ENCODE results near the gene SHFL.

The SHFL gene

GRCh38 chr19:10132905-10133304 lies 46.8 kb downstream of the SHFL start:
- no peak for DNase-seq (ENCODE audit: low read depth in 2 of 3, low spot score in 1 of 3)

GRCh38 chr19:10133596-10133995 lies 47.5 kb downstream of the SHFL start:
- no peak for DNase-seq (ENCODE audit: low read depth in 2 of 3, low spot score in 1 of 3)

- DNase-seq (ENCODE audit: low read depth in 2 of 3, low spot score in 1 of 3), result no peak
Observed at GRCh38 chr19:10134040-10134439, 47.9 kb downstream of the SHFL start.

GRCh38 chr19:10135551-10136334 lies 49.6 kb downstream of the SHFL start:
- DNase-seq (ENCODE audit: low read depth in 2 of 3, low spot score in 1 of 3), result no peak

GRCh38 chr19:10136936-10137335 lies 50.8 kb downstream of the SHFL start:
- no peak for DNase-seq (ENCODE audit: low read depth in 2 of 3, low spot score in 1 of 3)

- DNase-seq (ENCODE audit: low read depth in 2 of 3, low spot score in 1 of 3), result no peak
Observed at GRCh38 chr19:10137751-10138682, 51.9 kb downstream of the SHFL start.

GRCh38 chr19:10138879-10139795 lies 53.0 kb downstream of the SHFL start:
- no peak for DNase-seq (ENCODE audit: low read depth in 2 of 3, low spot score in 1 of 3)

- DNase-seq (ENCODE audit: low read depth in 2 of 3, low spot score in 1 of 3), result no peak
Observed at GRCh38 chr19:10139952-10140351, 53.8 kb downstream of the SHFL start.

GRCh38 chr19:10141479-10141878 lies 55.4 kb downstream of the SHFL start:
- DNase-seq (ENCODE audit: low read depth in 2 of 3, low spot score in 1 of 3), result no peak

- no peak for DNase-seq (ENCODE audit: low read depth in 2 of 3, low spot score in 1 of 3)
Observed at GRCh38 chr19:10141973-10142372, 55.9 kb downstream of the SHFL start.
